MCF 10A (cell line): ENCODE results near the gene WNT4. TPM values are rescaled to one million over a fixed set of nuclear protein-coding genes. Genes with fewer than 3 reads are reported as not detected.

Experiments used
- BruUV-seq: library from RNA; stranded (reverse); fragments of 400-500 nt; replicated peaks from 2 replicates; lab custom pipeline; 2021; lab: Mats Ljungman, UMichigan
- CTCF ChIA-PET: fragments of 300-600 bp; sonication (Branson Sonifier 250); formaldehyde crosslinking; extraction: SDS; loops from one replicate; lab custom pipeline; 2021; ENCODE audit warnings: antibody characterized with exemption, inconsistent platforms; lab: Yijun Ruan, JAX
- POLR2A ChIA-PET: fragments of 300-600, 350-650 bp; sonication (Branson Sonifier 250); formaldehyde crosslinking; extraction: SDS; loops from one replicate; lab custom pipeline; 2020; ENCODE audit warnings: antibody characterized with exemption, inconsistent platforms; lab: Yijun Ruan, JAX
- DNase-seq: peaks from one replicate; pipeline ENCODE4 v3.0.0-alpha.2; 2018; ENCODE audit not compliant: unreplicated experiment
- H3K27ac Mint-ChIP-seq: one replicate; pipeline ENCODE4 v1.8.0; 2022; ENCODE audit warnings: mild to moderate bottlenecking, low read depth, mixed read lengths; ENCODE audit not compliant: unreplicated experiment
- H3K27me3 Mint-ChIP-seq: one replicate; pipeline ENCODE4 v1.8.0; 2022; ENCODE audit warnings: mixed read lengths; ENCODE audit not compliant: insufficient read depth, unreplicated experiment
- H3K36me3 Mint-ChIP-seq: one replicate; pipeline ENCODE4 v1.8.0; 2022; ENCODE audit warnings: mild to moderate bottlenecking, moderate library complexity, mixed read lengths; ENCODE audit not compliant: insufficient read depth, unreplicated experiment
- H3K4me1 Mint-ChIP-seq: one replicate; pipeline ENCODE4 v1.8.0; 2022; ENCODE audit warnings: mixed read lengths; ENCODE audit not compliant: insufficient read depth, unreplicated experiment
- H3K4me3 Mint-ChIP-seq: one replicate; pipeline ENCODE4 v1.8.0; 2022; ENCODE audit warnings: mild to moderate bottlenecking, moderate library complexity, mixed read lengths; ENCODE audit not compliant: unreplicated experiment
- H3K9me3 Mint-ChIP-seq: one replicate; pipeline ENCODE4 v1.8.0; 2022; ENCODE audit warnings: mixed read lengths; ENCODE audit not compliant: unreplicated experiment
- intact Hi-C: fragments of 100-400 bp; cut with micrococcal nuclease; formaldehyde crosslinking; loops from 2 replicates; pipeline ENCODE4 v1.14.1; 2022
- total RNA-seq: library from RNA; stranded (reverse); gene quantifications from 2 replicates; pipeline ENCODE4 v1.2.3, GENCODE V29; 2022
- TF ChIP-seq, protein P1 (sequence below): fragments of 200-600 bp; IDR thresholded peaks from one replicate; pipeline ENCODE4 v1.8.0; 2022; ENCODE audit warnings: antibody characterized with exemption, mild to moderate bottlenecking; ENCODE audit not compliant: unreplicated experiment

WNT4 gene
- total RNA-seq, 1 experiment from 2014 or later: not detected

DNA sequence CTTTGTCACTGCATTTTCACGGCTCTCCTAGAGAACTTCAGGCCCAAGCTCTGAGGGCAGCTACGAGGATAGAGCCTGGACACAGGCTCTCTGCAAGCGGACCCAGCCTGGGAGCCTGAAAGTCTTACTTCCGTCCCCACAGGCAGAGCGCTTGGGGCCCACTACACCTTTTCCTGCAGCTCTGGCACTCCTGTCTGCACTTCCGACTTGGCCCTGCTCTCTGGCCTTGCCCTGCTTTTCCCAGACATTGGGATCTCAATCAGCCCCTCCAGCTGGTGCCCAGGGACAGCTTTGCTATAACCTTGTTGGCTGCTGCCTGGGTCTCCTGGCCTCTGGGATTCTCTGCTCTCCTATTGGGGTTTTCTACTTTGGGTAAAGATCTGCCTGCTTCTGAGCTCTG is 27.6 kb downstream of the WNT4 start:
- Mint-ChIP-seq H3K27ac (peak overlapping the region; percentile 71), H3K36me3 (peaks cover 34% of the 10 kb centered on the region), H3K27me3 (no peaks in the 10 kb centered on the region), H3K4me1 (peaks cover 5% of the 10 kb centered on the region), H3K9me3 (no peaks in the 10 kb centered on the region), H3K4me3 (no peak overlapping the region)
- no TSS peak for BruUV-seq
- ChIA-PET POLR2A (interaction anchor here (1.3 kb wide), 1 partner anchor 15 kb away, joined by 4 read pairs; no protein-coding TSS in a partner anchor), CTCF (interaction anchor here (0.9 to 1.0 kb wide), 2 partner anchors 9 to 17 kb away, joined by 3 to 4 read pairs; no protein-coding TSS in a partner anchor)
- intact Hi-C loops: no loop called here
- TF ChIP-seq, protein P1, sequence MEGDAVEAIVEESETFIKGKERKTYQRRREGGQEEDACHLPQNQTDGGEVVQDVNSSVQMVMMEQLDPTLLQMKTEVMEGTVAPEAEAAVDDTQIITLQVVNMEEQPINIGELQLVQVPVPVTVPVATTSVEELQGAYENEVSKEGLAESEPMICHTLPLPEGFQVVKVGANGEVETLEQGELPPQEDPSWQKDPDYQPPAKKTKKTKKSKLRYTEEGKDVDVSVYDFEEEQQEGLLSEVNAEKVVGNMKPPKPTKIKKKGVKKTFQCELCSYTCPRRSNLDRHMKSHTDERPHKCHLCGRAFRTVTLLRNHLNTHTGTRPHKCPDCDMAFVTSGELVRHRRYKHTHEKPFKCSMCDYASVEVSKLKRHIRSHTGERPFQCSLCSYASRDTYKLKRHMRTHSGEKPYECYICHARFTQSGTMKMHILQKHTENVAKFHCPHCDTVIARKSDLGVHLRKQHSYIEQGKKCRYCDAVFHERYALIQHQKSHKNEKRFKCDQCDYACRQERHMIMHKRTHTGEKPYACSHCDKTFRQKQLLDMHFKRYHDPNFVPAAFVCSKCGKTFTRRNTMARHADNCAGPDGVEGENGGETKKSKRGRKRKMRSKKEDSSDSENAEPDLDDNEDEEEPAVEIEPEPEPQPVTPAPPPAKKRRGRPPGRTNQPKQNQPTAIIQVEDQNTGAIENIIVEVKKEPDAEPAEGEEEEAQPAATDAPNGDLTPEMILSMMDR: no peak
- DNase-seq: no peak

DNA sequence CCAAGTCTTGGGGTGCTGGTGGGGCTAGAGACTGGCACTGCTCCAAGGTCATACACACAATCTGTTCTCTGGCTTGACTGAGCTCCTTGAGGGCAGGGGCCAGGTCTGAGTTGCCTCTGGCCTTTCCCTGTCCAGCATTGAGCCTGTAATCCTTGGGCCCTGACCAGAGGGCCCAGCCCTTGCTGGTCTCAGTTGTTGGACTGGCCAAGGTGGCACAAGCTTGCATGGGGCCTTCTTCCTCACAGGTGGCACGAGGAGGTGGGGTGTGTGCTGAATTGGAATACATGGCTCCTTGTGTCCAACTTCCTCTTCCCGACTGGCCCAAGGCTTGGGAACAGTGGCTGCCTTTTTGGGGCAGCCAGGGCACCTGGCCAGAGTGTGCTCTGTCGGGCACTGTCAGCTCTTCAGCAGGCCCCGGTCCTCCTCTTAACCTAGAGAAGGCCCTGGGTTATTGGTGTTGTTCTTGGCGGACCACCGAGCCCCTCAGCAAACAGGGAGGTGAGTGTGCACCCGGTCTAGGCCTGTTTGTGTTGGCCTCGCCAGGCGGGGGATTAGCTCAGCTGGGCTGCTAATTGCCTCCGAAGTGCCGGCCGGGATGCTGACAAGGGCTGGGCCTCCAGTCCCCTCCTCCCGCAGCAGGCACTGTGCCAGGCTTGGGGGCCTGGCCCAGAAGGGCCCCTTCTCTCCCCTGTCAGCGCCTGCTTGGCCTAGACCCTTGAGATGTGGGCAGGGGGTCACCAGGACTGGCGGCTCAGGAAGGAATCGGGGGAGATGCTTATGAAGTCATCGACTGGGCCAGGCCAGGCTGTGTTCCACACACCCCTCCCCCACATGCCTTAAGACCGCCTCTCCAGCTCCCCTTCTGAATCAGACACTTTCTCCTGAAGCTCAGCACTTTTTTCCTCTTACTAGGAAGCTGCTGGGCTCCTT is 28.5 kb downstream of the WNT4 start:
- Mint-ChIP-seq H3K27me3 (no peaks in the 10 kb centered on the region), H3K4me3 (no peak overlapping the region), H3K27ac (peak overlapping the region; percentile 71), H3K4me1 (peaks cover 5% of the 10 kb centered on the region), H3K9me3 (no peaks in the 10 kb centered on the region), H3K36me3 (peaks cover 38% of the 10 kb centered on the region)
- ChIA-PET CTCF (interaction anchor here (0.7 kb wide), 1 partner anchor 275 kb away, joined by 3 read pairs; no protein-coding TSS in a partner anchor), POLR2A (no interaction called here)
- TF ChIP-seq, protein P1: no peak
- intact Hi-C loops: no loop called here
- no TSS peak for BruUV-seq
- DNase-seq: no peak

DNA sequence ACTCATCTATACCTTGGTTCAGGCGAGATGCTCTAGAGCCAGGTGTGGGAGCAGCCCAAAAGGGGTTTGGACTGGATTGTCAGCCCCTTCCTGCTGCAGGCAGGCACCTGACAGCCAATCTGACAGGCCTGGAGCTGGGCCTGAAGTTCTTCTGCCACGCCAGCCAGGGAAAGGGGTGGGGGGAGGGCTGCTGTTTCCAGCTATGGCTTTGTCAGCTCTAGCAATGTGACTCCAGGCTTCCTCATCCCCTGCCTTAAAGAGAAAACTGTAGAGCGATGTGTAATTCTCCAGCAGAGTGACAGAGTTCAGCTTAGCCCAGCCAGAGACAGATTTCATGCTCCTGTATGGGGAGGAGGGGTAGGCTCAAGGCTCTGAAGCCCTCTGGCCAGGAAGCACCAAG is 30.3 kb downstream of the WNT4 start:
- H3K27ac Mint-ChIP-seq: no peak overlapping the region
- no peak overlapping the region for H3K4me3 Mint-ChIP-seq
- peaks cover 5% of the 10 kb centered on the region for H3K4me1 Mint-ChIP-seq
- peaks cover 40% of the 10 kb centered on the region for H3K36me3 Mint-ChIP-seq
- BruUV-seq: no TSS peak
- intact Hi-C loops: no loop called here
- no peak for DNase-seq
- no peaks in the 10 kb centered on the region for H3K27me3 Mint-ChIP-seq
- CTCF ChIA-PET: interaction anchor here (0.6 to 1.0 kb wide), 2 partner anchors 304 to 839 kb away, joined by 4 to 7 read pairs; no protein-coding TSS in a partner anchor
- POLR2A ChIA-PET: no interaction called here
- no peaks in the 10 kb centered on the region for H3K9me3 Mint-ChIP-seq
- TF ChIP-seq, protein P1: no peak

DNA sequence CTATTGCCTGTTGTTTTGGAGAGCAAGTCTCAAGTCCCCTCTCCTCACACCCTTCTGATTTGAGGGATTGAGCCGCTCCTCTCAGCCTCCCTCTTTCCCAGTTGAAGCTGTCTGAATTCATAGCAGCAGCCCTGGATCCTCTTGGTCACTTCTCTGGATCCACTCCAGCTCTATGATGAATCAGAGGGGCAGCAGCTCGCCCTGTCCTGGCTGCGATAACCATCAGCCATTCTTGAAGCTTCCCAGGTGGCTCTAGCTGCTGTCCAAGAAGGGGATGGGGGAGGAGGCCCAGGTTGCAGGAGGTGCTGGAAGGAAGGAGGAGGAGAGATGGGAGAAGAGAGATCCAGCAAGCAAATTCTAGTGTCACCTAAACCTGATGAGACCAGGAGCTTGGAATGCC is 31.3 kb downstream of the WNT4 start:
- ChIA-PET CTCF (interaction anchor here (1.0 kb wide), 1 partner anchor 305 kb away, joined by 7 read pairs; no protein-coding TSS in a partner anchor), POLR2A (interaction anchor here (0.6 to 0.8 kb wide), 2 partner anchors 13 to 86 kb away, joined by 3 read pairs; no protein-coding TSS in a partner anchor)
- Mint-ChIP-seq H3K27me3 (no peaks in the 10 kb centered on the region), H3K27ac (no peak overlapping the region), H3K4me1 (peaks cover 5% of the 10 kb centered on the region), H3K9me3 (no peaks in the 10 kb centered on the region), H3K4me3 (no peak overlapping the region), H3K36me3 (peaks cover 43% of the 10 kb centered on the region)
- no peak for DNase-seq
- intact Hi-C loops: no loop called here
- BruUV-seq: no TSS peak
- TF ChIP-seq, protein P1: no peak
